Activated T-helper 2 cell treated with anti-CD3 and anti-CD28 coated beads, Interferon-gamma antibody, Interleukin-2, Interleukin-4, amounts not matched to agents 10 μg/mL and 5 μg/mL and 100 μg/mL, durations not matched to agents 14 hours and 24 hours and 36 hours (primary cell): ENCODE data around the gene NELL1. TPM values are rescaled to one million over a fixed set of nuclear protein-coding genes. Genes with fewer than 3 reads are reported as not detected.

Source experiments
- DNase-seq: peaks from one replicate; pipeline ENCODE4 v3.0.0; 2021; ENCODE audit warnings: low spot score
- H3K27ac Mint-ChIP-seq: one replicate; pipeline ENCODE4 v1.8.0; 2021; ENCODE audit warnings: mixed read lengths
- H3K27me3 Mint-ChIP-seq: one replicate; pipeline ENCODE4 v1.8.0; 2021; ENCODE audit warnings: low read depth, mixed read lengths
- H3K36me3 Mint-ChIP-seq: one replicate; pipeline ENCODE4 v1.8.0; 2021; ENCODE audit warnings: low read depth, mixed read lengths
- H3K4me1 Mint-ChIP-seq: one replicate; pipeline ENCODE4 v1.8.0; 2021; ENCODE audit warnings: low read depth, mixed read lengths
- H3K4me3 Mint-ChIP-seq: one replicate; pipeline ENCODE4 v1.8.0; 2021; ENCODE audit warnings: low read depth, mild to moderate bottlenecking, moderate library complexity, mixed read lengths
- H3K9me3 Mint-ChIP-seq: one replicate; pipeline ENCODE4 v1.8.0; 2021; ENCODE audit warnings: mixed read lengths
- intact Hi-C: fragments of 100-400 bp; cut with micrococcal nuclease; formaldehyde crosslinking; loops from one replicate; pipeline ENCODE4 v1.15.1; 2023
- total RNA-seq: library from RNA; stranded (reverse); gene quantifications from 2 replicates; pipeline ENCODE4 v1.2.3, GENCODE V29; 2022

NELL1 gene
- total RNA-seq, 1 donor from 2014 or later = 0.07 TPM

DNA sequence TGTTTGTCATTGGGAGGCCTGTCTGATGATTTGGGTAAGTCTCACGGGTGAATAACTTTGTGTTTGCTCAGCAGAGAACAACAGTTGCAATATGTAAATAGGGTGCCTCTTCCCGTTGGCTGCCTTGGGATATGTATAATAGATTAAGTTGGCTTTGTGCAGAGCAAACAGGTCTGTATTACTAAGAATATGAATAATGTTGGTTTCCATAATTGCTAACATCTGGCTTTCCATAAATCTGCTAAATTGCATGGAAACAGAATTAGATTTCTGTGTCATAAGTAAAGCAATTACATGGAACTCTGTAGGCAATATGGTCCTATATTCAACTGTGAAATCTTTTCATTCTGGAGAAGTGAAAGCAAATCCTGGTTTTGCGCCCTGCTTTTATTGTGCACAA lies 887.5 kb downstream of the NELL1 start:
- no peak overlapping the region for H3K27ac Mint-ChIP-seq
- intact Hi-C loops = no loop called here
- H3K9me3 Mint-ChIP-seq = peaks cover 4% of the 10 kb centered on the region
- DNase-seq = no peak
- no peaks in the 10 kb centered on the region for H3K36me3 Mint-ChIP-seq
- H3K4me3 Mint-ChIP-seq = no peak overlapping the region
- H3K4me1 Mint-ChIP-seq = no peaks in the 10 kb centered on the region
- H3K27me3 Mint-ChIP-seq = no peaks in the 10 kb centered on the region

DNA sequence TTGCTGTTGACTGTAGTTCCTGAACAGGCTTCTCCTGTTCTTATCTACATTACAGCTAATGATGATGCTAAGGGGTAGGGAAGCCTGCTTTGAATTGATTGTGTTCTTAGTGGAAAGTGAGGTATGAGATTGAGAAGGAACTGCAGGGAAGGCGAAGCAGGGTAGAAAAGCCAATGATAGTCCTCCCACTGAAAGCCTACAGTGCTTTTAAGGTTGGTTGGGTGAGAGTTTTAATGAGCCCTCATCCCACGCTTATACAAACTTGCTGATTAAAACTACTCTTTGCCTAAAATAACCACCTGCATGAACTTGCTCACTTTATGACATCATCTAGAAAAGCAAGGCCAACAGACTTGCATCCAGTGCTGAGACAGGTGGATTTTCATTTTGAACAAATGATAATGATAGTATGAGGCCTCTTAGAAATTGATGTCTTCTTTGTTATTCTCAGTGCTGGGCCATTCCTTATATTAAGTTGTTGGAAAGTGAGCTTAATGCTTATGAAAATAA lies 891.1 kb downstream of the NELL1 start:
- no peaks in the 10 kb centered on the region for H3K27me3 Mint-ChIP-seq
- DNase-seq = no peak
- no peaks in the 10 kb centered on the region for H3K9me3 Mint-ChIP-seq
- H3K36me3 Mint-ChIP-seq = no peaks in the 10 kb centered on the region
- no peak overlapping the region for H3K4me3 Mint-ChIP-seq
- no peaks in the 10 kb centered on the region for H3K4me1 Mint-ChIP-seq
- intact Hi-C loops = no loop called here
- H3K27ac Mint-ChIP-seq = no peak overlapping the region

DNA sequence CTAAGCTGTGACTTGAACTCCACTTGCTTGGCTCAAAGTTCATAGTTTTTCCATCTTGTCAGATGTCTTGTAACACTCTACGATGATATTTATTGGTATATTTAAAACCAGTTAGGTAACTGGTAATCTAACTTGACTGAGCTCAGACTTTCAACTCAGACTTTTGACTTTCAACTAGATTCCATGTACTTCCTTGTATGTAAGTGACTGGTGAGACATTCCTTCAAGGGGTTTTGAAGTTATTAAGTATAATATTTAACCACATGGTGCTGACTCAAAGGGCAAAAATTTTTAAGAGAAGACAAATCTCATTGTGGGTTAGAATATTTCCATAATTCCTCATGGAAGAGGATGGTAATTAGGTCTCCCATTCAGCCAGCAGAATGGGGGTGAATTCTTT lies 892.2 kb downstream of the NELL1 start:
- intact Hi-C loops = no loop called here

DNA sequence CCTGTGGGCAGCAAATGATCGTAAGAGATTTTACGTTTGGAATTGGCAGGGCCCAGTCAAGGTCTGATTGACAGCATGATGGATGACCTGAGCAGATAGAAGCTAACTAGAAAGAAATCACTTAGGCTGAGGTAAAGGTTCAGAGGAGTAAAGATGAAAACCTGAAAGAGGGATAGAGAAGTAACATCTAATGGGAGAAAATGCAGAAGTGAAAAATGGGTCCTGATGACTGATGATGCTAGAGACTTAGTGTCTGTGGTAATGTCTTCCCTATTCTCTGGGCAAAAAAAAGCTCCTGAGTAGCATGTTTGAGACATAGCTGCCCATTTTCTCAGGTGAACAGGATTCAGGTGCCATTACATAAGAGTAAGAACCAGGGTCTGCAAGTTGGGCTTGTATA lies 894.7 kb downstream of the NELL1 start:
- H3K4me1 Mint-ChIP-seq = no peaks in the 10 kb centered on the region
- no peak overlapping the region for H3K27ac Mint-ChIP-seq
- H3K36me3 Mint-ChIP-seq = no peaks in the 10 kb centered on the region
- no peaks in the 10 kb centered on the region for H3K27me3 Mint-ChIP-seq
- intact Hi-C loops = no loop called here
- DNase-seq = no peak
- H3K4me3 Mint-ChIP-seq = no peak overlapping the region
- H3K9me3 Mint-ChIP-seq = peaks cover 4% of the 10 kb centered on the region

More for the DNA sequence above, 892.2 kb downstream of the NELL1 start:
- Mint-ChIP-seq H3K36me3 (no peaks in the 10 kb centered on the region), H3K9me3 (no peaks in the 10 kb centered on the region), H3K4me3 (no peak overlapping the region), H3K27ac (no peak overlapping the region), H3K4me1 (no peaks in the 10 kb centered on the region), H3K27me3 (no peaks in the 10 kb centered on the region)
- DNase-seq = no peak

DNA sequence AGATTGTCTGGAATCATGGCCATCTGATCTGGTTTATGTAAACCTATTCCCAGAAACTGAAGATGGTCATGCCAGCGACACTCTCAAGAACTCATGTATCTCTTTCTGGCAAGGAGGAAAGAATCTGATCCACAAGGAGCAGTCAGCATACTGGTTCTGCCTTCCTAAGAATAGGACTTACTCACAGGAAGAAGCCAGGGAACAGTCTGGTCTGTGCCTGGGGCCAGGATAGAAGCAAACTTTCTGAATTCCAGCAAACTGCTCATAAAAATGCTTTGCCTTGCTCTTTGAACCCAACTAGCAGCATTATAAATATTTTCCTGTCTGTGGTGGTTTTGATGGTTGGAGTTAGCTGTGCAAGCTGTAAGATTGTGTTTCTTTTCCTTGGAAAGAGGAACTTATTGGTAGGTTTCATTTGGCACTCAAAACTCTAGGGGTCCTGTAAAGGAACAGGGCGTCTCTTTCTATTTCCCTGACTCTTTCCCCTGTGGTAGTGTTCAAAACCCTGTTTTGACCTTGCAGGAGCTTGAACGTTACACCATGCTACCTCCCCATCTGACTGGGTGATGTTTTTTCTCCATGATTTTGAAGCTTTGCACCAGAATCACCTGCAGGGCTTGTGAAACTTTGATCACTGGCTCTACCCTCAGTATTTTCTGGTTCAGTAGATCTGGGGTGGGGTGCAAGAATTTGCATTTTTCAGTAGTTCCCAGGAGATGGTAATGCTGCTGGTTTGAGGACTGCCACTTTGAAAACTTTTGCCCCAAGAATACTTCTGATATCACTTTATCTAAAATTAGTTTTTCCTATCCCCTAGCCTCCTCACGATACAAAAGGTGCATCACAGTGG lies 895.7 kb downstream of the NELL1 start:
- Mint-ChIP-seq H3K36me3 (no peaks in the 10 kb centered on the region), H3K4me3 (no peak overlapping the region), H3K4me1 (no peaks in the 10 kb centered on the region), H3K9me3 (peaks cover 4% of the 10 kb centered on the region), H3K27ac (no peak overlapping the region), H3K27me3 (no peaks in the 10 kb centered on the region)
- DNase-seq = no peak
- intact Hi-C loops = no loop called here

DNA sequence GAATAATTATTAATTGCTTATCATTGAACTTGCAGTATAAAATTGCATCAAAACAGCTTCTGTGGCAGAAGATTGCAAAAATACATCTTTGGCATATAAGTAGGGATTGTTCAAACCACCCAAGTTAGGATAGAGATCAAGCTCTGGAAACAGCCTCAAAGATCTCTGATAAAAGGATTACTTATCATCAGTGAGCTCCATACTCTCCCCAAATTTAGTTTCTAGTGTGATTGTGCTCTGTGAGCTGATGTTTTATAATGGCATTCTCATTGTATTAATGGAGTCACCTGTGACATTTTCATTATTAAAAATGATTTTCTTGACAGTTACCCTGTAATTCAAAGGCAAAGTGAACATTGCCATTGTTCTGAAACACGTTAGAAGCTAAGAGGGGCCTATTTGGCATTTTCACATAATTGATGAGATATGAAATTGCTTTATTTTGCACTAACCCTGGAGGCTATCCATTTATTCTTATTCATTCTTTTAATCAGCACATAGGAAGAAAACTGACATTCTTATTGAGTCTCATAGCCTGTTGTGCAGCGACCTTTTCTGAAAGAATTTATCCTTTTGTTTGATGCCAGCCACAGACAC lies 897.2 kb downstream of the NELL1 start:
- intact Hi-C loops = no loop called here
- H3K27me3 Mint-ChIP-seq = no peaks in the 10 kb centered on the region
- DNase-seq = no peak
- H3K27ac Mint-ChIP-seq = no peak overlapping the region
- no peak overlapping the region for H3K4me3 Mint-ChIP-seq
- H3K9me3 Mint-ChIP-seq = peaks cover 4% of the 10 kb centered on the region
- H3K36me3 Mint-ChIP-seq = no peaks in the 10 kb centered on the region
- no peaks in the 10 kb centered on the region for H3K4me1 Mint-ChIP-seq

DNA sequence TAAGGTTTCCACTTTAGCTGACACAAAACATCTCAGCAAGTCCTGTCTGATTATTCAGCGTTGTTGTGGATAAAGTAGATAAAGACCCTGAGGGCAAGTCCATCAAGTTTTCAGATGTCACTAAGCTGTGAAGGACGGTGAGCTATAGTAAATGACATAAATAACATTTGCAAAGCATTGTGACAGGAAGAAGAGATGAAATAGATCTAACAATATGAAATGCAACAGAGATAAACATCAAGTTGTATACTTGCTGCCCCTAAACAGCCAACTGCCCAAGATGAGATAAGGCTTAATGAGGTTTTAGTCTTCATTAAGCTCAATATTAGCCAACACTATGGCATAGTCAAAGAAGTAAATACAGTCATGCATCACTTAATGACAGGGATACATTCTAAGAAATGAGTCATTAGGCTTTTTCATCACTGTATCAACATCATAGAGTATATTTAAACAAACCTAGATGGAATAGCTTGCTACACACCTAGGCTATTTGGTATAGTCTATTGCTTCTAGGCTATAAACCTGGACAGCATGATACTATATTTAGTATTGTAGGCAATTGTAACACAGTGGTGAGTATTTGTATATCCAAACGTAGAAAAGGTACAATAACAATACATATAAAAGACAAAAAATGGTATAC lies 898.4 kb downstream of the NELL1 start:
- intact Hi-C loops = no loop called here
- DNase-seq = no peak
- H3K9me3 Mint-ChIP-seq = peaks cover 4% of the 10 kb centered on the region
- H3K4me3 Mint-ChIP-seq = no peak overlapping the region
- no peaks in the 10 kb centered on the region for H3K36me3 Mint-ChIP-seq
- no peaks in the 10 kb centered on the region for H3K4me1 Mint-ChIP-seq
- H3K27me3 Mint-ChIP-seq = no peaks in the 10 kb centered on the region
- H3K27ac Mint-ChIP-seq = no peak overlapping the region

DNA sequence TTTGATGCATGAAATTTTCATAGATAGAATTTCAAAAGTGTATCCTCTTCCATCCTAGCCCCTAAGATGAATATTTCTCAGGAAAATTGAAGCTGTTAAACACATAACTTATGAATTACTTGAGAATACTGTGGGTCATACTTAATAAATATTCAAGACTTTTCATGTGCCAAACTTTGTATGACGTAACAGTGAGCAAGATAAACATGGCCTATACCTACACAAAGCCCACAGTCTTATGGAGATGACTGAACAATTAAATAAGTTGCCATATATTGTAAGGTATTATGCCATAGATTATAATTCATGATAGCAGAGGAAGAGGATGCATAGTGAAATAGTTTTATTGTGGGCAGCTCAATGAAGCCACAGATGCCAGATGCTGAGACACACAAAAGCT lies 902.8 kb downstream of the NELL1 start:
- H3K36me3 Mint-ChIP-seq = no peaks in the 10 kb centered on the region
- no peak overlapping the region for H3K4me3 Mint-ChIP-seq
- H3K4me1 Mint-ChIP-seq = no peaks in the 10 kb centered on the region
- intact Hi-C loops = no loop called here
- H3K27me3 Mint-ChIP-seq = no peaks in the 10 kb centered on the region
- DNase-seq = no peak
- H3K9me3 Mint-ChIP-seq = peaks cover 4% of the 10 kb centered on the region
- no peak overlapping the region for H3K27ac Mint-ChIP-seq

DNA sequence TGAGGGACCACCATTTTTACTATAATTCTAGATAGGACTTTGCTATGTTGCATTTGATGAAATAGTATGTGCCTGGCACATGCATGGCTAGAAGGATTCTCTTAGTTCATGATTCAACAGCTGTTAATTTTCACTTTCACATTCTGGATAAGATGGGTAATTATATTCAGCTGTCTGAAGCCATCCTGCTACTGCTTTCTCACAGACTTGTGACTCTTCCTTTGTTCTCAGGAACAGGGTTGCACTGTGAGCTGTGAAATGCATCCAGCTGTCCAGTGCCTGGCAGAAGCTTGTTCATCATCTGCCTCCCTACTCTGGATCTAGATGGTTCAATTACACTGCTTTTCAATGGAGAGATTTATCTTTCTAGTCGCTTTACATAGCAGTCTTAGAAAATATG lies 913.4 kb downstream of the NELL1 start:
- Mint-ChIP-seq H3K4me1 (no peaks in the 10 kb centered on the region), H3K36me3 (no peaks in the 10 kb centered on the region), H3K27me3 (no peaks in the 10 kb centered on the region), H3K27ac (no peak overlapping the region), H3K4me3 (no peak overlapping the region), H3K9me3 (peaks cover 6% of the 10 kb centered on the region)
- DNase-seq = no peak
- intact Hi-C loops = no loop called here

DNA sequence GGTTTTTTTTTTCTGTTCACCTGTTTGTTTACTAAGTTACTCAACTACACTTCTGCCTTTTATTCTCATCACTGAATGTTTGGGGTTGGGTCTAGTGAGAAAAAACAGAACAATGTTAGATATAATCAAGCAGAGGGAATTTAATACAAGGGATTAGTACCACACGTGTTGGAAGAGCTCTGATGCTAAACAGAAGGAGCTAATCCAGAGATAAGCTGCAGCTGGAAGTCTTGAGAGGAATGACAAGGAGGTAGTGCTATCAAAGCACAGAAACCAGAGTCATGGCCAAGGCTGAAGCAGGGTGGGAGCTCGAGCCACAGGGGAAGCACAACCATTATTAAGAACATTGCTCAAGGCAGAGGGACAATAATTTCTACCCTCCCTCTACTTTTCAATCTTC lies 919.4 kb downstream of the NELL1 start:
- H3K4me3 Mint-ChIP-seq = no peak overlapping the region
- H3K36me3 Mint-ChIP-seq = no peaks in the 10 kb centered on the region
- intact Hi-C loops = no loop called here
- no peaks in the 10 kb centered on the region for H3K27me3 Mint-ChIP-seq
- H3K9me3 Mint-ChIP-seq = peaks cover 20% of the 10 kb centered on the region
- no peaks in the 10 kb centered on the region for H3K4me1 Mint-ChIP-seq
- H3K27ac Mint-ChIP-seq = no peak overlapping the region
- DNase-seq = no peak

DNA sequence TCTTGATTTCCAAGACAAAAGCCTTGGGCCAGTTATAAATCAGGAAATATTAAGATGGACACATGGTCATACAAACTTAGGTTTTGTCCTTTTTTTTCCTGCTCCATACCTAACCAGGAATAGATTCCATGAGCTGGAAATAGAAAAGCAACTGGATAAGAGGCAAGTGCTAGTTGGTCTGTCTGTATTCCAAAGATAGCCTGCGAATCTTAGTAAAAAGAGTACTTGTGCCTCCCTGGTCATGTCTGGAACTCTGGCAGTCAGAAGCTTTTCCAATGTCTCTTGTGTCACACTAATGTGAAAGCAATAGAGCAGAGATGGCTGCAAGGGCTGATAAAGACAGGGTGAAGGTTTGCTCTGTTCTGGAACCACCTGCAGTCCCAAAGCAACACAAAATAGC lies 933.3 kb downstream of the NELL1 start:
- H3K4me3 Mint-ChIP-seq = no peak overlapping the region
- intact Hi-C loops = no loop called here

DNA sequence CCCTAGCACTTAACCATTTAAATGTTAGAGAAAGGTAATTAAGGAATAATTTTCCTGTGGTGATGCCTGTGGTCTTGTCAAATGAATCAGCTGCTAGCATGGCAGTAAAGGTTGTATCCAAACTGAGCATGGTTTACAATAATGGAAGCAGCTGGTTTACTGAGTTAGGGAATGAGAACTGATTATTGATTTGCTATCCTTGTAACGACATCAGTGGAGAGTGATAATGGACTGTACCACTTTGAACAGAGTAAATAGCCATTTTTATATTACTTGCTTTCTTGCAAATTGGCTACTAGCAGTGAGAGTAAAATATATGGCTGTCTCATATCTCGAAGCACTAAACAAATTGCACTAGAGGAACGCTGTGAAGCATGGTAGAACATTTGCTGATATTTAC lies 934.5 kb downstream of the NELL1 start:
- H3K27ac Mint-ChIP-seq = no peak overlapping the region
- H3K9me3 Mint-ChIP-seq = no peaks in the 10 kb centered on the region
- intact Hi-C loops = no loop called here
- no peak overlapping the region for H3K4me3 Mint-ChIP-seq
- H3K36me3 Mint-ChIP-seq = no peaks in the 10 kb centered on the region
- H3K27me3 Mint-ChIP-seq = no peaks in the 10 kb centered on the region
- no peak for DNase-seq
- H3K4me1 Mint-ChIP-seq = no peaks in the 10 kb centered on the region

More for the DNA sequence above, 933.3 kb downstream of the NELL1 start:
- H3K27me3 Mint-ChIP-seq = no peaks in the 10 kb centered on the region
- no peaks in the 10 kb centered on the region for H3K36me3 Mint-ChIP-seq
- no peak overlapping the region for H3K27ac Mint-ChIP-seq
- no peaks in the 10 kb centered on the region for H3K4me1 Mint-ChIP-seq
- peaks cover 4% of the 10 kb centered on the region for H3K9me3 Mint-ChIP-seq
- DNase-seq = no peak

DNA sequence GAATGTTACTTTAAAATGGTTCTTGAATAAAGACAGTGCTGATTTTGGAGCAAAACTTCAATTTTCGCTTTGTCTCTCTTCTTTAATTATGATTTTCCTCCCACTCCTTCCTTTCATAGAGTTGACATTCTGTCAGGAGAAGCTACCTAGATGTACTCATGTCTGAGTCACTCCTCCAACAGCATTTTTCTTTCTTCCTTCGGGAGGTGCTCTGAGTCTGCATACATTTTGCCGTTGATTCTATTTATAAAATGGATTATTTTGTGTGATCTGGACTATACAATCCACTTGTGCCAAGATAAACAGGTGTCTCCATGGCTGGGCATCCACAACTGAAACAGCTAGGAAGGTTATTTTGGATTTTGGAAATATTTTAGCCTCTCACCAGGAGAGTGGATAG lies 935.2 kb downstream of the NELL1 start:
- H3K27ac Mint-ChIP-seq = no peak overlapping the region
- no peaks in the 10 kb centered on the region for H3K36me3 Mint-ChIP-seq
- H3K4me1 Mint-ChIP-seq = no peaks in the 10 kb centered on the region
- no peaks in the 10 kb centered on the region for H3K27me3 Mint-ChIP-seq
- DNase-seq = no peak
- no peak overlapping the region for H3K4me3 Mint-ChIP-seq
- intact Hi-C loops = no loop called here
- no peaks in the 10 kb centered on the region for H3K9me3 Mint-ChIP-seq
